GM18526 (cell line): ENCODE measurements around the gene SPAG16.

ENCODE experiments used
- POLR2A ChIP-seq: IDR thresholded peaks from 3 replicates; pipeline ENCODE4 v1.6.1; 2011; ENCODE audit not compliant: insufficient read length; ENCODE audit errors: extremely low read depth

Gene SPAG16

DNA sequence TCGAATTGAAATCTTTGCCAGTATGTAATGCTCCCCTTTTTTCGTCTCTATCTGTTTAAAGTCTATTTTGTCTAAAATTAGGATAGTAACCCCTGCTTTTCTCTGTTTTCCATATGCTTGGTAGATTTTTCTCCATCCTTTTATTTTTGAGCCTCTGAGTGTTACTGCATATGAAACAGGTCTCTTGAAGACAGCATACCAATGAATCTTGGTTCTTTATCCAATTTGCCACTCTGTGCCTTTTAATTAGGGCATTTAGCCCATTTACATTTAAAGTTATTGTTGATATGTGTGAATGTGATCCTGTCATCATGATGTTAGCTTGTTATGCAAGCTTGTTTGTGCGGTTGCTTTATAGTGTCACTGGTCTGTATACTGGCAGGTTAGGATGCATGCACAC lies 635.8 kb downstream of the SPAG16 start:
- no peak for TF ChIP-seq POLR2A

DNA sequence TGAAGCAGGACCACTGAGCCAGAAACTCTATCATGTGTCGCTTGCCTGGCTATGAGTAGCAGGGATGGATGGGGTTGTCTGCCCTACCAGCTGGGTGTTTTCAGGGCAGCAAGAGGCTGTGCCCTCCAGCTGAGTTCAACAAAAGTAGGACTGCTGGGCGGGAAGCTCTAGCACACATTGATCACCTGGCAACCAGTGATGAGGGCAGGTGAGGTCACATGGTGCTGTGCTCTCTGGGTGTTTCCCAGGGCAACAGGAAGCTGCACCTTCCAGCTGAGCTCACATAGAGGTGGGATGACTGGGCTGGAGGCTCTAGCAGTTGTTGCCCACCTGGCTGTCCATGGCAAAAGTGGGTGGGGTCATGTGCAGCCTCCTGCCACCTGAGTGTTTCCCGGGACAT lies 639.3 kb downstream of the SPAG16 start:
- TF ChIP-seq POLR2A = no peak

GRCh38 chr2:213934560-213934959 lies 650.3 kb downstream of the SPAG16 start:
- no peak for TF ChIP-seq POLR2A

DNA sequence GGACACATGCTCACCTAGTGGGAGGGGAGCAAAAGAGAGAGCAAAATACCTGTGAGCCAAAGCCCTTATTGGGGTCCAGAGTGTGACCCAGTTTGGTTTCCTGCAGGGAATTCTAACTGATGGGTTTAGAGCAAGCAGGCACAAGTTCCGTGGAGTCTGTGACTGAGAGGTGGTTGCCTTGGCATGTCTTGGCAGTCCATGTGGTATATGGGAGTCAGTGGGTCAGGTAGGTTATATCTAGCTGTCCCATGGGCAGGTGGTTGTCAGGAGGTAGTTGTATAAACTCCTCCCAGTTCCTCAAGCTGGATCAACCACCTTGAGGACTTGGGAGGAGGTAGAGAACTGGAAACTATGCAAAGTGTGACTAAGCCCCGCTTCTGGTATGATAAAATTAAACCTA lies 673.8 kb downstream of the SPAG16 start:
- TF ChIP-seq POLR2A = no peak

- TF ChIP-seq POLR2A = no peak
These were observed 675.3 kb downstream of the SPAG16 start for GRCh38 chr2:213959589-213959988.

GRCh38 chr2:213971536-213971935 lies 687.3 kb downstream of the SPAG16 start:
- no peak for TF ChIP-seq POLR2A

- no peak for TF ChIP-seq POLR2A
These were observed 696.6 kb downstream of the SPAG16 start for GRCh38 chr2:213980883-213981282.

GRCh38 chr2:213989207-213989606 lies 704.9 kb downstream of the SPAG16 start:
- TF ChIP-seq POLR2A = no peak

DNA sequence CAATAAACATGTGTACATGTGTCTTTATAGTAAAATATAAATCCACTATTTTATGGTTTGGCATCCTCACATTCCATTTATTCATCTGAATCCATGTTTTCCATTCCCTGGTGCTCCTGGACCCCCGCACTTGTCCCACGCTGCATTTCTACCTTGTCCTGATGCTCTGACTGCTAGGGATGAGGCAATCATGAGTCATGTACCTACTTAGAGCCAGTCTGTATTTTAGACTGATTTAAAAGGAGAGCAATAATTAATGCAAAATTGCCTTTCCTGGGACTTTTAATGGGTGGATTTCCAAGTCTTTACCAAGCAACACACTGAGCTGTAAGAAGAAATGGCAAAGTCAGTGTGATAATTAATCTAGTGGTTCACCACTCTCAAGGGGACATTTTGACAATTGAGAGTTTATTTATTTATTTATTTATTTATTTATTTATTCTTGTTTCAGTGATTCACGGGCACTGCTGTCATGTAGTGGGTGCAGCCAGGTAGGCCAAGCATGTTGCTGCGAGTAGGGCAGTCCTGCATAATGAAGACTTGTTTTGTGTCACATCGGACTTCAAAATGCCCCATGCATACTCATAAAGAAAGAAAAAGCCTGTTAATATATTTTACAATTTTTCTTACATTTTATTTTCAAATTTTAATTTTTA lies 707.3 kb downstream of the SPAG16 start:
- no peak for TF ChIP-seq POLR2A

- TF ChIP-seq POLR2A = no peak
These were observed 711.3 kb downstream of the SPAG16 start for GRCh38 chr2:213995400-213996105.

DNA sequence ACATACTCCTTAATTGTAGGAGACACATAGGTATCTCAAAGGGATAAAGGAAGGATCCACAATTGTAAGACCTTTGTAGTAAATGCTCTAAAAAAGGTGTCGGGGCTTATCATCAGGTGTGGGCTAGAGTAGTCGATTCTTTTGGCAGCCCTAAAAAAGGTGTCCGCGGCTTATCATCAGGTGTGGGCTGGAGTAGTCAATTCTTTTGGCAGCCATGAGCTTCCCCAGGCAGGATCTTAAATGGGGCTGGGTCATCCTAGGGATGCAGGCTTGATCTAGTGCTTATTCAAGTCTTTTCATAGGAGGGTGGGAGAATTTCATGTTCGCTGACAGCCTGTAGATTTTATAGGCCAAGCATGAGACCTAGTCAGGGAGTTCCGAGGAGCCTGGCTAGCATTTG lies 720.2 kb downstream of the SPAG16 start:
- no peak for TF ChIP-seq POLR2A

DNA sequence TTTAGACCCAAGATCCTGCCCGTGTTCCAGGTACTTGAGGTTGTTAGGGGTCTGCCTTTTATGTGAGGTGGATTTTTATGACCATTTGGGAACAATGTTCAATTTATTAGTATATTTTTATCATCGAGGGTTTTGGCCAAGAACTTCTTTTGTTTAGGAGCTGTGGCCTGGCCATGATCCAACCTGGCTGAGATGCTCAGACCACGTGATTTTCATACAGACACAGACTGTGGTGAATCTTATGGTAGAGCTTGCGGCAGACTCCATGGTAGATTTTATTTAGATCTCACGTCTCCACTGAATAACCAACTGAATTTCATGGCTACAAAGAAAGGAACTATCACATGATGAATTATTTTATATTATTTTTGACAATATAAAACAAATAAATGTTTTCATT lies 721.1 kb downstream of the SPAG16 start:
- no peak for TF ChIP-seq POLR2A

DNA sequence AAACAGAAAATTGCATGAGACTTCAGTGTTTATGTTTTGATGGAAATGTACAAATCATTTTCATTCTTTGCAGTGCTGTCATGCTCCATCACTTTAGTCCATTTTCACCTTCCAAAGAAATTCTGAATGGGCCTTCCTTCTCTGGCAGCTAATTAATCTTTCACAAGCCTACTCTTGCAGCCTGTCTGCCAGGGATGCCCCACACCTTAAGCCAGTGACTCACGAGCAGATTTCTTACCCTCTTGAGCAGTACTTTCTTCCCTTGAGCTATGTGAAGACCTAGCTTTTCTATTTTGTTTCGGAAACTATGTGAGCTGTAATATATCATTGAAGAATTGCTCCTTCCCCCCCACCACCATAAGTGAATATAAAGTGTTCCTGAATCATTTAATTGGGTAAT lies 722.3 kb downstream of the SPAG16 start:
- TF ChIP-seq POLR2A = no peak

DNA sequence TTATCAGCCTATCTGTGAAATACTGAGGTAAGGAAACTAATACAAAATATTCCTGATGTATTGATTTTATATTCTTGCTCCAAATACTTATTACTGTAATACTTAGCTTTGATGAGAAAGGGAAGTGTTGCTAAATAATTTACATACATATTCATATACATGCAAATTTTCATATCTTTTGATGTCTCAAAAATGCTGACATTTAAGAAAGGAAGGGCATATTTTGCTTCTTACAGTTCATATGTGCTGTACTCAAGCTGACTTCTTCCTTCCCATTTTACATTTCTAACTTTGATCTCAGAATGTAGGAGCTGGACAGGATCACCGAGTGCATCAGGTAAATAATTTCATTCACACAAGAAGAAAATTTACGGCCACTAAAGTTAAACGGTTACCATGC lies 727.4 kb downstream of the SPAG16 start:
- TF ChIP-seq POLR2A = no peak

DNA sequence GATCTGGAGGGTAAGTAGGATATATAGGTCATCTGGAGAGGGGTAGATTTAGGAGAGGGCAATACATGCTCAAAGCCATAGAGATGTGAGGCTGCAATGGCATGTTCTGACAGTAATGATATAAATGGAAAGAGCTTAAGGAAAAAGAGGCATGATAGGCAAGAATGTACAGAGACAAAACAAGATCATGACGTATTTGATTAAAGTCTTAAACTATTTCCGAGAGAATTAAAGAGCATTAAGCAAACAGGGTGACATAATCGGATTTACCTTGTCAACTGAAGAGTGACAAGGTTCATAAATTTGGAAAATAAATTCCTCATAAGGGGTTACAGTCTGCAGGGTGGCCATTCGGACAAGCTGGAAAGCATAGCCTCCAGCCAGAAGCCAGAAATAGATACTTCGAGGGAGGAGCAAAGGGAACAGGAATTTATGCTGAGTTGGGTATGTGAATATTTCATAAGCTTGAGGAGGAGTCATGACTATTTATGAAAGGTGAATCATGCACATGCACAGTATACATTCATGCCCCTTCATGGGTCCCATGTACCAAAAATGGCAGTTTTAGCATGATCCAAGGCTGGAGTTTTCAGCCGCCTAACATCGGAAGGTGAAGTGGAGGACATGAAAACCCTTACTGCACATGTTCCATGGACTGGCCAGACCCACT lies 730.4 kb downstream of the SPAG16 start:
- no peak for TF ChIP-seq POLR2A

GRCh38 chr2:214019229-214019972 lies 735.1 kb downstream of the SPAG16 start:
- no peak for TF ChIP-seq POLR2A
